Measurements from ENCODE around the gene PSG3.
"Not testable (repeated sequence)": the region's sequence is repeated elsewhere in the genome, so short reads cannot be mapped to it uniquely, and the experiment has no call there.

The PSG3 gene

GRCh38 chr19:42693760-42694350 lies 46.4 kb downstream of the PSG3 start:
- no peak for DNase-seq

- no peak for DNase-seq
Measured at GRCh38 chr19:42683917-42684513, 56.3 kb downstream of the PSG3 start.

- not testable (repeated sequence) for DNase-seq
Measured at GRCh38 chr19:42676326-42676725, 64.0 kb downstream of the PSG3 start.

GRCh38 chr19:42674549-42674948 lies 65.7 kb downstream of the PSG3 start:
- DNase-seq, result not testable (repeated sequence)

Data from activated naive CD4-positive, alpha-beta T cell treated with Interleukin-2 at 50 U/mL for 16 hours (primary cell).